HG03520 (cell line): ENCODE data around the gene CARMIL1.

Source experiments
- ATAC-seq: cut with Tn5 transposase; IDR thresholded peaks from one replicate; pipeline ENCODE4 v1.9.1; 2021; ENCODE audit warnings: mild to moderate bottlenecking, moderate library complexity; ENCODE audit not compliant: unreplicated experiment

The CARMIL1 gene

GRCh38 chr6:25599516-25600085 is 320.4 kb downstream of the CARMIL1 start:
- no peak for ATAC-seq

- no peak for ATAC-seq
Measured at GRCh38 chr6:25601800-25602673, 322.9 kb downstream of the CARMIL1 start.

- ATAC-seq: no peak
Measured at GRCh38 chr6:25602674-25602982, 323.5 kb downstream of the CARMIL1 start.

GRCh38 chr6:25603251-25603650 is 324.1 kb downstream of the CARMIL1 start:
- ATAC-seq: no peak

- ATAC-seq: no peak
Measured at GRCh38 chr6:25606151-25606550, 327.0 kb downstream of the CARMIL1 start.

GRCh38 chr6:25608558-25609174 is 329.5 kb downstream of the CARMIL1 start:
- ATAC-seq: no peak

GRCh38 chr6:25612666-25613065 is 333.5 kb downstream of the CARMIL1 start:
- ATAC-seq: no peak

GRCh38 chr6:25613415-25613814 is 334.2 kb downstream of the CARMIL1 start:
- ATAC-seq: no peak

GRCh38 chr6:25614052-25614451 is 334.9 kb downstream of the CARMIL1 start:
- no peak for ATAC-seq

- ATAC-seq: no peak
Measured at GRCh38 chr6:25615471-25615870, 336.3 kb downstream of the CARMIL1 start.

- ATAC-seq: no peak
Measured at GRCh38 chr6:25617997-25618396, 338.8 kb downstream of the CARMIL1 start.

GRCh38 chr6:25619217-25619616 is 340.0 kb downstream of the CARMIL1 start:
- no peak for ATAC-seq

- ATAC-seq: no peak
Measured at GRCh38 chr6:25620391-25620790, 341.2 kb downstream of the CARMIL1 start.

- no peak for ATAC-seq
Measured at GRCh38 chr6:25623065-25623464, 343.9 kb downstream of the CARMIL1 start.

GRCh38 chr6:25623879-25624278 is 344.7 kb downstream of the CARMIL1 start:
- no peak for ATAC-seq

GRCh38 chr6:25627001-25627400 is 347.8 kb downstream of the CARMIL1 start:
- no peak for ATAC-seq

GRCh38 chr6:25628471-25629197 is 349.5 kb downstream of the CARMIL1 start:
- no peak for ATAC-seq

GRCh38 chr6:25629198-25629576 is 350.0 kb downstream of the CARMIL1 start:
- ATAC-seq: no peak

GRCh38 chr6:25630508-25631278 is 351.5 kb downstream of the CARMIL1 start:
- ATAC-seq: no peak

- ATAC-seq: no peak
Measured at GRCh38 chr6:25635886-25636317, 356.7 kb downstream of the CARMIL1 start.

- ATAC-seq: no peak
Measured at GRCh38 chr6:25637211-25637610, 358.0 kb downstream of the CARMIL1 start.
